ENCODE results near the gene PEX3.
A peak's percentile ranks its signal among the peaks of the same experiment; 100 is the strongest.
"Not testable (repeated sequence)": the region's sequence is repeated elsewhere in the genome, so short reads cannot be mapped to it uniquely, and the experiment has no call there.

PEX3 gene

DNA sequence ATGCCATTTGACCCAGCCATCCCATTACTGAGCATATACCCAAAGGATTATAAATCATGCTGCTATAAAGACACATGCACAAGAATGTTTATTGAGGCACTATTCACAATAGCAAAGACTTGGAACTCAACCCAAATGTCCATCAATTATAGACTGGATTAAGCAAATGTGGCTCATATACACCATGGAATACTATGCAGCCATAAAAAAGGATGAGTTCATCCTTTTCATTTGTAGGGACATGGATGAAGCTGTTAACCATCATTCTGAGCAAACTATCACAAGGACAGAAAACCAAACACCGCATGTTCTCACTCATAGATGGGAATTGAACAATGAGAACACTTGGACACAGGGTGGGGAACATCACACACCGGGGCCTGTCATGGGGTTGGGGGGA is 2.7 kb upstream of the PEX3 start:
- DNase-seq (ENCODE audit: low spot score): not testable (repeated sequence)

DNA sequence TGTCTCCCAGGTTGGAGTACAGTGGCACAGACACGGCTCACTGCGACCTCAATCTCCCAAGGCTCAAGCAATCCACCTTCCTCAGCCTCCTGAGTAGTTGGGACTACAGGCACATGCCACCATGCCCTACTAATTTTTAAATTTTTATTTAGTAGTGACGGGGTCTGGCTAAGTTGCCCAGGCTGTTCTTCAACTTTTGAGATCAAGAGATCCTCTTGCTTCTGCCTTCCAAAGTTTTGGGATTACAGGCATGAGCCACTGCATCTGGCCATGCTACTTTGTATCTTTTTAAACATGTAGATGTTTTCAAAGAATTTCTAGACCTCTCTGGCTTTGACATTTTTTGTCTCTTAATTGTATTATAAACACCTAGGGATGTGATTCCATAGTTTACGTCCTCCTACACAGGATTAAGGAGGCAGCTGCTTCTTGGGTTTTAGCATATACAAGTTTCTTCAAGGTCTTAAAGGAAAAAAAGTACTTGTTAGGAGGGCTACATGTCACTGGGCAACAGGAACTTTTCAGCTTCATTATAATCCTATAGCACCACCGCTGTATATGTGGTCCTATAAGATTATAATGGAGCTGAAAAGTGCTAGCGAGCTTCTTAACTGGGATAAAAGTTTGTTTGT is 1.4 kb upstream of the PEX3 start:
- no peak for DNase-seq (ENCODE audit: low spot score)

DNA sequence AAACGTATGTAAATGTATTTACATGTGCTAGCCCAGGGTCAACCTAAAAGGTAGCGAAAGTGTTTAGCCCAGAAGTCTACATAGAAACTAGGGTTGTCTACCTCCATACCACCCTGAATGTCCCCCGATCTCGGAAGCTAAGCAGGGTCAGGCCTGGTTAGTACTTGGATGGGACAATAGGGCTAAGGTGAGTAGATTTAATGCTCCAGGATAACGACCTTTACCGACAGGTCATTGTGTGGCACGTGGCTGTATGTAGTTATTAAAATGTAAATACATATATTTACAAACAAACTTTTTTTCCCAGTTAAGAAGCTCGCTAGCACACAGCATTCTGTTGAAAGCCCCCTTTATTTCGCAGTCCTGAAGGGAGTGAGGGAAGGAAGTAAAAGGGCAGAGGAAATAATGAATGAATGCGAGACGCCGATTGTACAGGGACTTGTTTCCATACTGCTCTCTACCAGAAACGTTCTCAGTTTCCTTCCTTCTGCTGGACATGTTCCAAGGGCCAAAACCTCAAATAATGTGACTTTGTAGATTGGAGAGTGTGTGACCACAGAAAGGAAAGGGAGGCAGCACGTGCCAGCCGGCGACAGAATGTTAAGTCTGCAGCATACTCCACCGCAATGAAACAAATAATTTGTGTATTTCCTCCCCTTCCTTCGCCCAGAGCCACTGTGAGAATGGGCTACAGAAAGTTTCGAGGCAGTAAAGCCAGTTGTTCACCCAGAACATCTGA is 722 bp upstream of the PEX3 start:
- DNase-seq (ENCODE audit: low spot score): peak; percentile 50

DNA sequence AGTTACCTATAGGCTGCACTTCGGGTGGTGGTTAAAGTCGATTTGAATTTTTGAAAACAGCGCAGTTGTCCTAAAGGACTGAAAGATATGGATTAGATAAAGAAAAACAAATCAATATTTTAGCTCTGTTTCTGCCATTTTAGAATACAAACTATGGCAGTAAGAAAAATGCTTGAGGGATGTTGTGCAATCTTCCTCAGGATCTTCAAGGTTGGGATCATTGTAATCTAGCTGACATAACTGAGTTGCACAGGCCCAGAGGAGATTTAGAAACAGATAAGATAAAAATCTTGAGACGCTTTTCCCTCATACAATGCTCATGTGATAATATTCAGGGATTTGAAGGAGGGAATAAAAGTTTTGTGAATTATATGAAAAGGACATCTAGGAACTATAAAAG is 926 bp downstream of the PEX3 start:
- no peak for DNase-seq (ENCODE audit: low spot score)

DNA sequence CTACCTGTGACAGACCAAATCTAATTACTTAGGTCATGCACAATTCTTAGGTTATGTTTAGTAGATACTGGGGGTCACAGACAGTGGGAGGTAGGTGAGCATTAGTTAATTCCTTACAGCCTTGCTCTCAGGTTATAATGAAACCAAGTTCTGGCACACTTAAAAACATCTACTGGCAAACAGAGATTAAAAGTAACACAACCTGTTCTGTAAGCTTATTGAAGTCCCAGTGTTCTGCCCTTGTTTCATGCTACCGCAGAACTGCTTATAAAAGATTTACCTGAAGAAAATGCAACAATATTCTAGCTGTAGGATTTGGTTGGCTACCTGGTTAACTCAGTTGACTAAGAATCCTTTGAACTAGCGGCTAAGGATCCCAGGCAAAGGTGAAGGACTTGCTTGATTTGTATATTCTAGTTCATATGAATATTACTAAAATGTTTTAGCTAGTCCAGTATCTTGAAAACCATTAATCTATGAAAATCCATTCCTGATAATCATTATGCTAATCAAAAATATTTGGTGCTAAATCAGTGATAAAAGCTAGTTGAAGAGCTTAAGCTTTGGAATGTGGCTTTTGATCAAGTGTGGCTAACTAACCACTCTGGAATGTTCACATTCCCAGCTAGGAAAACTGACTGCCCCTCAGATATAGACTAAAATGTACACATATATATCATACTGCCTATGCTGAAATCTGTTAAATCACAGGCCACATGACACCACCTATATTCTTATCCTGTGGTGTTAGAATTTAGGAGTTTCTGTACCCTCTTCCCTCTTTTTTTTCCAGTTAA is 7.2 kb downstream of the PEX3 start:
- no peak for DNase-seq (ENCODE audit: low spot score)

DNA sequence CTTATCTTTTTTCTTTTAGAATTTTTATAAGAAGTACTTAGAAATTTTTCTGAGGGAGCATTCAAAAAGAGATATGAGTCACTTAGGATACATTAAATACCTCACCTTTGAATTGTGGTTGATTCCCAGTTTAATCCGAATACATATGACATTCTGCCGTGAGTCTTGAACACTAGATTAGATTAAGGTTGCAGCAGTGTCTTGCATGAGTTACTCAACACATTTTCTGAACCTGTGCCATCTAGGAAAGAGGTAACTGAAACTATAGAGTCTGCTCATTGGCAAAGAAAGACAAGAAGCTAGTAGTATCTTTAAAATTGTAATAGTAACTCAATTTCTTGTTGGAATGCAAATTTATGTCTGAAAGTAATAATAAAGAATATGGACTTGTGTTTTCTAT is 14.9 kb downstream of the PEX3 start:
- DNase-seq (ENCODE audit: low spot score): no peak

DNA sequence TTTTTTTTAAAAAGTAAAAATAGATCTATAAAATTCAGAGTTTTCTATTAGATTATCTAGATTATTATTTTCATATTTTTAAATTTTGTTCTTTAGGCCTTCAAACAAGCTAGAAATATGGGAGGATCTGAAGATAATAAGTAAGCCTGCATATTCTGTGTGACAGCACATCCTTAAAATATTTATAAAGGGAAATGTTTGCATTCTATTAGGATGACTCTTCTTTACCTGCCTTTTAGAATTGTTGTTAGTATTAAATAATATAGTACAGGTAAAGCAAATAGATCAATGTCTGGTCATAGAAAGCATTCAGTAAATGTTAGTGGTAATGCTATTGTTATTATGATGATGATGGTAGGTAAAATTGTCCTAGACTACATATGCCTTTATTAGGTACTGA is 17.4 kb downstream of the PEX3 start:
- no peak for DNase-seq (ENCODE audit: low spot score)

DNA sequence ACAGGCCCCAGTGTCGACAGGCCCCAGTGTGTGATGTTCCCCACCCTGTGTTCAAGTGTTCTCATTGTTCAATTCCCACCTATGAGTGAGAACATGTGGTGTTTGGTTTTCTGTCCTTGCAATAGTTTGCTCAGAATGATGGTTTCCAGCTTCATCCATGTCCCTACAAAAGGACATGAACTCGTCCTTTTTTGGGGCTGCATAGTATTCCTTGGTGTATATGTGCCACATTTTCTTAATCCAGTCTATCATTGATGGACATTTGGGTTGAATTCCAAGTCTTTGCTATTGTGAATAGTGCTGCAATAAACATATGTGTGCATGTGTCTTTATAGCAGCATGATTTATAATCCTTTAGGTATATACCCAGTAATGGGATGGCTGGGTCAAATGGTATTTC is 18.2 kb downstream of the PEX3 start:
- DNase-seq (ENCODE audit: low spot score): not testable (repeated sequence)

DNA sequence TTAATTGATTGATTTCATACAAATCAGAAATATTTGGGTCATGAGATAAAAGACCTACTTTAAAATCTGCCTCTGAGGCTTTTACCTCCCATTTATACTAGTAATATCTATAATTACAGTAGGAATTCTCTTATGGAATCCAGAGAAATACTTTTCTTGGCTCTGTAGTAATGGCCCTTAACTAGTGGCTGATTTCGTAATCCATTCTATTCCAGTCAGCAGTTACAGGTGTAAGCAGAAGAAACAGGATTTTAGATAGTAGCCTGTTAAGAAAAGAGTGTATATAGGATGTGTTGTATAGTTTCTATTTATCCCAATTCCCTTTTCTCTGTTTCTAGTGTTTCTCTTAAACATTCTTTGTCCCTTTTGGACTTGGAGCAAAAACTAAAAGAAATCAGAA is 21.2 kb downstream of the PEX3 start:
- no peak for DNase-seq (ENCODE audit: low spot score)

DNA sequence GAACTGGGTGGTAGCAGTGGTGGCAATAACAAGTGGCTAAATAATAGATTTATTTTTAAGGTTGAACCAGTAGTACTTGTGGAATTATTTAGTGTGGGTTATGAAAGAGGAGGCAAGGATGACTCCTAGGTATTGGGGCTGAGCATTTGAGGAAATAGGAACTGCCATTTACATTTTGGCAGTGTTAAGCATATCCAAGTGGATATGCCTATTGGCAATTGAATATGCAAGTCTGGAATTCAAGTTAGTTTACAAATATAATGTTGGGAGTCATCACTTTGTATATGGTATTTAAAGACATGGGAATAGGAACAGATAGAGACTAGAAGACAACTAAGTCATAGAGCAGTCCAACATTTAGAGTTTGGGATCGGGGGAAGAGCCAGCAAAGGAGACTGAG is 25.9 kb downstream of the PEX3 start:
- DNase-seq (ENCODE audit: low spot score): no peak

DNA sequence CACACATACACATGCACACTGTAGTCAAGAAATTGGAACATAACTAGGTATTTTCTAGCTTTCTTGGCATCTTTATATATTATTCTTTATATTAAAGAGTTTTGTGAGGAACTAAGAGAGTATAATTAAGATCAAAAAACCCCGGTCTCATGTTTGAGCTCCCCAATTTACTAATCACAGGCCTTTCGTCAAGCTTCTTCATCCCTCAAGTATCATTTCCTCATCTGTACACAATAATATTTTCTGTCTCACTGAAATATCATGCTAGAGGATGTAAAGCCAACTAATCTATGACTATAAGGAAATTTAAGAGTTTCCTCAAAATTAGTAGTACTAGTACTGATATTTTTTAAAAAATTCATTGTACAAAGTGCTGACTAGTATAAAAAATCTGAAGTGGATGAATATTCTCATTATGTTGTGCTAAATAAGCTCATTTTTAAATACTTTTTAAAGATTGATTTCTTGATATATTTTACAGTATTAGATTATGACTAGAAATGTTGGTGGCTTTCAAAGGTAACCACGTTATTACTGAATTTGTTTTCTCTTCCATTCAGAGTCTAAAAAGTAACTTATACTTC is 28.0 kb downstream of the PEX3 start:
- no peak for DNase-seq (ENCODE audit: low spot score)

DNA sequence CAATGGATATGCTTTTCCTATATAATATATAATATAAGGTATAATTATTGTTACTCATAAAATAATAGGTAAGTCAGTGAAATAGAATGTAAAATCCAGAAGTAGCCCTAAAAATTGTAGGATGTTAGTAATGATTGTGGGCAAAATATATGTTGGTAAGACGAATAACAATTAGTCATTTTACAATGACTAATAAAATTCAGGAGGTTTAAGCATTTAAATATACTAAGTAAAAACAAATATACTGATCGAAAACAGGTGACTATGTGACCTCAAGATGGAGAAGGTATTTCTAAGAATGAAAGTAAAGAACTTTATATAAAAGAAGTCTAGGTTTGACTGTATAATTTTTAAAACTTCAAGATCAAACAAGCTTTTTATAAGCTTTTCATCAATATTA is 32.0 kb downstream of the PEX3 start:
- DNase-seq (ENCODE audit: low spot score): no peak

DNA sequence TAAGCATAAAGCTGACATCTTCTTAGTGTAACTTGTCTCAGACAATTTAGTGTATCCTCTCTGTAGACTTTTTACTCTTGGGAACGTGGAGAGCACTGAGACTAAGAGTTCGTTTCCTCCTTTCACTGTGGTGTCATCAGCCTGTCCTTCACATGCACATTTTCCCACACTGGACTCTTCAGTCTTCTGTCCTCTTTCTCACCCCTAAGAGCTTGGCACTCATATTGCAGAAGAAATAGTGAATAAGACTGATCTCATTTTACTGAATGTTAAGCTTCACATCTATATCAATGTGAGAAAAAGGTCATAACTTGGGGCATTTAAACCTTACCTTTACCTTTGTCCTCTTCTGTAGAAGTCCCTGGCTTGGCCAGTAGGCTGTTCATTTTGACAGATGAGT is 35.4 kb downstream of the PEX3 start:
- DNase-seq (ENCODE audit: low spot score): no peak

DNA sequence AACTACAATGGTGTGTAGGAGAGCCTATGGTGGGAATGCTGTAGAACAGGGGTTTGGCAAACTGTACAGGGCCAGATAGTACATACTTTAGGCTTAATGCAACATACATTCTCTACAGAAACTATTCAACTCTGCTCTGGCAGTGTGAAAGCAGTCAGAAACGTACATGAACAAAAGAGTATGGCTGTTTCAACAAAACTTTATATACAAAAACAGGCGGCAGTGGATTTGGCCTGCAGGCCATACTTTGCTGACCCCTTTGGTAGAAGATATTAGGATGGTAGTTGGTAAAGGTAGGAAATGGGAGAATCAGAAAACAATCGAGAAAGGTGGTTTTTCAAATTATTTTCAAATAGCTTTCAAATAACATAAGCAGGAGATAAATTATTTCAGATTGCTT is 36.1 kb downstream of the PEX3 start:
- DNase-seq (ENCODE audit: low spot score): no peak

DNA sequence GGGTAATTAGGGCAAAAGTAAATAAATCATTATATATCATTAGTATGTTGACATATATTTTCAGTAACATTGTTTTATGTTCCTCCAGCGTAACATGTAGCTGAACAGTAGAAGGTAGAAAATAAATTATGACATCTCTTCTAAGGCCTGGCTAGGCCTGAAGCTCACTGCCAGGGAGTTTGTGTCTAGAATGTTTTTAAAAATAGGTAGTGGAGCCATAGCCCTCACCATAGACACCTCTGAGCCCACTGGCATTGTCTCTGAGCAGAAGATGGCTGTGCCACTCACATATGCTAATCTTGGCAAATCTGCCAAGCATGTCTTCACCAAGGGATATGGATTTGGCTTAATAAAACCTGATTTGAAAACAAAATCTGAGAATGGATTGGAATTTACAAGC is 39.6 kb downstream of the PEX3 start:
- DNase-seq (ENCODE audit: low spot score): no peak

DNA sequence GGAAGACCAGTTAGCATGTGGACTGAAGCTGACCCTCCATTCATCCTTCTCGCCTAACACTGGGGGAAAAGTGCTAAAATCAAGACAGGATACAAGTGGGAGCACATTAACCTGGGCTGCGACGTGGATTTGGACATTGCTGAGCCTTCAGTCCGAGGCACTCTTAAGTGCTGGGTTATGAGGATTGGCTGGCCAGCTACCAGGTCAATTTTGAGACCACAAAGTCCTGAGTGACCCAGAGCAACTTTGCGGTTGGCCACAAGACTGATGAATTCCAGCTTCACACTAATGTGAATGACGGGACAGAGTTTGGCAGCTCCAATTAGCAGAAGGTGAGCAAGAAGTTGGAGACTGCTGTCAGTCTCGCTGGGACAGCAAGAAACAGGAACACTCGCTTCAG is 40.2 kb downstream of the PEX3 start:
- DNase-seq (ENCODE audit: low spot score): no peak

DNA sequence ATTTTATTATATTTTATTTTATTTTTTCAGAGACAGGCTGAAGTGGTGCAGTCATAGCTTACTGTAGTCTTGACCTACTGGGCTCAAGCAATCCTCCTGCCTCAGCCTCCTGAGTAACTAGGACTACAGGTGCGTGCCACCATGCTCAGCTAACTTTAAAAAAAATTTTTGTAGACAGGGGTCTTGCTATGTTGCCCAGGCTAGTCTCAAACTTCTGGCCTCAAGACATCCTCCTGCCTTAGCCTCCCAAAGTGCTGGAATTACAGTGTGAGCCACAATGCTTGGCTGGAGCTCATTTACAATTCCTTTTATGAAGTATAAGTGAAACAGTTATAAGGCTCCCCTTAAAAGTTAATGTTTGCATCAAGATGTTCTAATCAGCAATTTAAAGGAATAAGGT is 46.4 kb downstream of the PEX3 start:
- no peak for DNase-seq (ENCODE audit: low spot score)

DNA sequence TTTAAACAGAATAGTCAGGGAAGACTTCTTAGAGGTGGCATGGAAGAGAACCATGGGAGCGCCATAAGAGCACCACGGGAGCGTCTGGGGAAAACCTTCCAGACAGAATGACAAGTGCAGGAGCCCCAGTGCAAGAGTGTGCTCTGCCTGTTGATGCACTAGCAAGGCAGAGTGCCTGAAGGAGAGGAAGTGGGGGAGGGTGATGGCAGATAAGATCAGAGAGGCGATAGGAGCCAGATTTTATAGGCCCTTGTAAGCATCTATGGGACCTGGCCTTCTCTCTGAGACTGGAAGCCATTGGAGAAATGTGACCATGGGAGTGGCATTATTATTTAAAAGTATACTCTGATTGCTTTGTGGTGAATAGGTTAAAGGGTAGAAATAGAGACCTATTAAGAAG is 47.8 kb downstream of the PEX3 start:
- DNase-seq (ENCODE audit: low spot score): no peak

DNA sequence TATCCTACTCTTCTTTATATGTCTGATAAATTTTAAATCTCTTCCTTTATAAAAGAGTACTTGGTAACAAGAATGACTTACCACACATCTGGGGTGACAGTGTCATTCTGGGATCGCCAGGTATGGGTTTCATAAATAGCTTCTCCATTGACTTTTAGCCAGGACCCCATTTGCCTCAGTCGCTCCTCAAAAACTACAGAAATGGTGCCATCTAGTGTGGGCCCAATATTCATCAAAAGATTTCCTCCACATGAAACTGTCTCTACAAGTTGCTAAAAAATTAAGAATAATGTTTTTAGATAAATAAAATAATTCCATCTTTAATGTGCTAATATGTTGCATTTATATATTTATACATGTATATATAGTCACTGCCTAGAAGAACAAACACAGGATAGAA is 51.2 kb downstream of the PEX3 start:
- DNase-seq (ENCODE audit: low spot score): no peak

DNA sequence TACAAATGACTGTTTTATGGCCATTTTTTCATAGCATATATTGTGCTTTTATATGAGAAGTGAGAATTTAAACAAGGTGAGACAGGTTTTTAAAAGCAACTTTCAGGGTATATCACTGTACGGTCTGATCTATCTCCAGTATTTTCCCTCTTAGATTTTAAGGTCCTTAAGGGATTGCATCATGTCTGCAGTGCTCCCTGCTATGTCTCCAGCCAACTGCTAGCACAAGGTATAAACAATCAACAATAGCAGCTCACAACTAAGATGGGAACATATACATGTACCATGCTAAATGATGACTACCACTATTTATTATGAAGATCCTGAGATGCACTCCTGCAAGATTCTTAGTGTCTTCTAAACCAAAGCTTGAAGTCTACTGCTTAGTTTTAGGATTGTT is 53.8 kb downstream of the PEX3 start:
- no peak for DNase-seq (ENCODE audit: low spot score)

DNA sequence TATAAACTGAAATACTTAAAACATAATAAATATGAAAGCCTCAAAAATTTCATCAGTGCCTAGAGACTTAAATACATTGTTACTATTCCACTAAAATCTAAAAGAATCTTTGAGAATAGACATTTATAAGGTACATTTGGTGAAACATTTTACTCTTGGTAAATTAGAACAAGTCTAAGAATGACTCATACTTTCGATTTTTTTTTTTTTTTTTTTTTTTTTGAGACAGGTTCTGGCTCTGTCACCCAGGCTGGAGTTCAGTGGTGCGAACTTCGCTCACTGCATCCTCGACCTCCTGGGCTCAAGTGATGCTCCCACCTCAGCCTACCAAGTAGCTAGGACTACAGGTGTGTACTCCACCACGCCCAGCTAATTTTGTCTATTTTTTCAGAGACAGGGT is 54.5 kb downstream of the PEX3 start:
- DNase-seq (ENCODE audit: low spot score): no peak

DNA sequence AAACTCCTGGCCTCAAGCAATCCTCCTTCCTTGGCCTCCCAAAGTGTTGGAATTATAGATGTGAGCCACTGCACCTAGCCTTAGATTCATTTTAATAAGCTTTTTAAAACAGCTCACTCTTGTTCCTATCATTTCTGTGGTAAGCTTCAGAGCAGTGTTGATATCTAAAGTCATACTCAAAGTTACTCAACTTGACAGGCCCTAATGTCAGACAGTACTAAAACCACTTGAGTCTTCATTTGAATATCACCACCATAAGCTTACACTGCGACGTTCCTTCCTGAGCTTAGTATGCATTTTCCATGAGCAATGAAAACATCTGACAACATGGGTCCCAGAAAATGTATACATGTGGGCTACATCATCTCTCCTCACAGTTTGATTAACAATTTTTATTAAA is 54.9 kb downstream of the PEX3 start:
- no peak for DNase-seq (ENCODE audit: low spot score)

DNA sequence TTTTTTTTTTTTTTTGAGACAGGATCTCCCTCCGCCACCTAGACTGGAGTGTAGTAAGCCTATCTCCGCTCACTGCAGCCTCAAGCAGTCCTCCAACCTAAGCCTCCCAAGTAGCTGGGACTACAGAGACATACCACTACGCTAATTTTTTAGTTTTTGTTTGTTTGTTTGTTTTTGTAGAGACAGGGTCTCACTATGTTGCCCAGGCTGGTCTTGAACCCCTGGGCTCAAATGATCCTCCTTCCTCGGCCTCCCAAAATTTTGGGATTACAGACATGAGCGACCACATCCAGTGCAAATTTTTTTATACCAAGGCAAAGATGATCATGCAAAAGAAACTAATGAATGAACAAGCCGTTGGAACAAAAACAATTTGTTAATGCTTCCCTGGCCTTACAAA is 55.6 kb downstream of the PEX3 start:
- no peak for DNase-seq (ENCODE audit: low spot score)

Data from ecto neural progenitor cell (in vitro differentiated cells).